MM.1S (cell line): ENCODE results near the gene KIF16B.

Experiments
- DNase-seq: peaks from one replicate; pipeline ENCODE4 v3.0.0-alpha.2; 2015
- H2AFZ ChIP-seq: fragments of 300-600 bp; sonication (generic); 2 replicates; pipeline ENCODE4 v1.6.0; 2016; ENCODE audit warnings: antibody characterized with exemption, low read length
- H3F3A ChIP-seq: fragments of 300-600 bp; sonication (generic); 2 replicates; pipeline ENCODE4 v1.6.1; 2016; ENCODE audit warnings: mild to moderate bottlenecking, antibody characterized with exemption, low read length, moderate library complexity, mixed read lengths; ENCODE audit not compliant: insufficient read depth
- H3K27ac ChIP-seq: fragments of 300-600 bp; sonication (generic); 2 replicates; pipeline ENCODE4 v1.5.1; 2016; ENCODE audit warnings: mild to moderate bottlenecking, low read length
- H3K27me3 ChIP-seq: fragments of 300-600 bp; sonication (generic); replicated peaks from 2 replicates; pipeline ENCODE4 v1.6.0; 2016; ENCODE audit warnings: low read length; ENCODE audit not compliant: insufficient read depth
- H3K36me3 ChIP-seq: fragments of 300-600 bp; sonication (generic); replicated peaks from 2 replicates; pipeline ENCODE4 v1.6.1; 2016; ENCODE audit warnings: mild to moderate bottlenecking, low read length, mixed read lengths; ENCODE audit not compliant: insufficient read depth
- H3K4me1 ChIP-seq: fragments of 300-600 bp; sonication (generic); 2 replicates; pipeline ENCODE4 v1.6.1; 2016; ENCODE audit warnings: low read length, mixed read lengths
- H3K4me2 ChIP-seq: fragments of 300-600 bp; sonication (generic); 2 replicates; pipeline ENCODE4 v1.6.0; 2016; ENCODE audit warnings: low read depth, low read length
- H3K4me3 ChIP-seq: fragments of 300-600 bp; sonication (generic); 2 replicates; pipeline ENCODE4 v1.5.1; 2016; ENCODE audit warnings: low read length, mixed read lengths
- H3K79me2 ChIP-seq: fragments of 300-600 bp; sonication (generic); 2 replicates; pipeline ENCODE4 v1.6.1; 2016; ENCODE audit warnings: mixed run types, low read length, mixed read lengths
- H3K9ac ChIP-seq: fragments of 300-600 bp; sonication (generic); 2 replicates; pipeline ENCODE4 v1.6.1; 2016; ENCODE audit warnings: low read length, mixed read lengths
- H3K9me2 ChIP-seq: fragments of 300-600 bp; sonication (generic); replicated peaks from 2 replicates; pipeline ENCODE4 v1.6.1; 2016; ENCODE audit warnings: mild to moderate bottlenecking, low read length, mixed read lengths; ENCODE audit not compliant: insufficient read depth
- H3K9me3 ChIP-seq: fragments of 300-600 bp; sonication (generic); replicated peaks from 2 replicates; pipeline ENCODE4 v1.6.1; 2016; ENCODE audit warnings: mild to moderate bottlenecking, low read length, mixed read lengths; ENCODE audit not compliant: insufficient read depth
- H4K20me1 ChIP-seq: fragments of 300-600 bp; sonication (generic); 2 replicates; pipeline ENCODE4 v1.6.1; 2016; ENCODE audit warnings: mild to moderate bottlenecking, low read length, moderate library complexity, mixed read lengths; ENCODE audit not compliant: insufficient read depth
- CTCF ChIP-seq: fragments of 300-600 bp; sonication (generic); IDR thresholded peaks from 2 replicates; pipeline ENCODE4 v1.5.1; 2016; ENCODE audit warnings: antibody characterized with exemption, low read length, mixed read lengths
- EZH2 ChIP-seq: fragments of 300-600 bp; sonication (generic); optimal IDR thresholded peaks from 2 replicates; pipeline ENCODE3; 2017; ENCODE audit warnings: low read depth, mild to moderate bottlenecking, antibody characterized with exemption, low read length, mixed read lengths
- EZH2phosphoT487 ChIP-seq: fragments of 300-600 bp; sonication (generic); IDR thresholded peaks from 2 replicates; pipeline ENCODE4 v1.6.1; 2018; ENCODE audit warnings: antibody characterized with exemption, low read length

The KIF16B gene

GRCh38 chr20:16349523-16350260 is 223.6 kb downstream of the KIF16B start:
- Histone ChIP-seq H3K4me3 (no peak overlapping the region), H2AFZ (no peak overlapping the region), H3K4me1 (no peaks in the 10 kb centered on the region), H3F3A (no peaks in the 10 kb centered on the region), H3K27ac (no peak overlapping the region), H3K4me2 (no peak overlapping the region), H3K79me2 (no peaks in the 10 kb centered on the region), H3K36me3 (no peaks in the 10 kb centered on the region), H3K9me2 (no peaks in the 10 kb centered on the region), H3K27me3 (no peaks in the 10 kb centered on the region), H3K9ac (no peak overlapping the region), H3K9me3 (no peaks in the 10 kb centered on the region), H4K20me1 (no peaks in the 10 kb centered on the region)
- DNase-seq: no peak
- TF ChIP-seq EZH2 (no peak), CTCF (no peak), EZH2phosphoT487 (no peak)

GRCh38 chr20:16346956-16347355 is 226.3 kb downstream of the KIF16B start:
- Histone ChIP-seq H2AFZ (no peak overlapping the region), H4K20me1 (no peaks in the 10 kb centered on the region), H3K4me3 (no peak overlapping the region), H3K27me3 (no peaks in the 10 kb centered on the region), H3K4me1 (no peaks in the 10 kb centered on the region), H3K79me2 (no peaks in the 10 kb centered on the region), H3K36me3 (no peaks in the 10 kb centered on the region), H3K9me2 (no peaks in the 10 kb centered on the region), H3K27ac (no peak overlapping the region), H3K4me2 (no peak overlapping the region), H3K9me3 (no peaks in the 10 kb centered on the region), H3K9ac (no peak overlapping the region), H3F3A (no peaks in the 10 kb centered on the region)
- no peak for DNase-seq
- TF ChIP-seq EZH2 (no peak), EZH2phosphoT487 (no peak)

GRCh38 chr20:16337707-16338106 is 235.5 kb downstream of the KIF16B start:
- no peaks in the 10 kb centered on the region for H4K20me1 ChIP-seq
- TF ChIP-seq EZH2: no peak
- no peak for TF ChIP-seq CTCF
- TF ChIP-seq EZH2phosphoT487: no peak
- no peak overlapping the region for H2AFZ ChIP-seq
- no peaks in the 10 kb centered on the region for H3K4me1 ChIP-seq
- no peak overlapping the region for H3K4me2 ChIP-seq
- no peaks in the 10 kb centered on the region for H3K9me2 ChIP-seq
- H3F3A ChIP-seq: no peaks in the 10 kb centered on the region
- no peak overlapping the region for H3K27ac ChIP-seq
- H3K79me2 ChIP-seq: no peaks in the 10 kb centered on the region
- no peaks in the 10 kb centered on the region for H3K9me3 ChIP-seq
- no peak overlapping the region for H3K4me3 ChIP-seq
- H3K36me3 ChIP-seq: no peaks in the 10 kb centered on the region
- H3K9ac ChIP-seq: no peak overlapping the region
- no peaks in the 10 kb centered on the region for H3K27me3 ChIP-seq
- DNase-seq: no peak

- H4K20me1 ChIP-seq: no peaks in the 10 kb centered on the region
- no peaks in the 10 kb centered on the region for H3K36me3 ChIP-seq
- H3F3A ChIP-seq: no peaks in the 10 kb centered on the region
- no peak overlapping the region for H3K4me2 ChIP-seq
- H3K9me3 ChIP-seq: no peaks in the 10 kb centered on the region
- no peaks in the 10 kb centered on the region for H3K4me1 ChIP-seq
- H2AFZ ChIP-seq: no peak overlapping the region
- H3K27ac ChIP-seq: no peak overlapping the region
- no peaks in the 10 kb centered on the region for H3K27me3 ChIP-seq
- TF ChIP-seq EZH2 (no peak), EZH2phosphoT487 (no peak), CTCF (no peak)
- no peaks in the 10 kb centered on the region for H3K79me2 ChIP-seq
- no peak overlapping the region for H3K9ac ChIP-seq
- H3K4me3 ChIP-seq: no peak overlapping the region
- H3K9me2 ChIP-seq: no peaks in the 10 kb centered on the region
- no peak for DNase-seq
Measured at GRCh38 chr20:16327606-16328005, 245.6 kb downstream of the KIF16B start.
